HFFc6 (cell line): Measurements from ENCODE around the gene SIRPG. TPM values are rescaled to one million over a fixed set of nuclear protein-coding genes. Genes with fewer than 3 reads are reported as not detected.

Source experiments
- DNase-seq: peaks from one replicate; pipeline ENCODE4 v3.0.0-alpha.2; 2018
- H3K27ac Mint-ChIP-seq: 2 replicates; pipeline ENCODE4 v1.8.0; 2020; ENCODE audit warnings: mild to moderate bottlenecking, mixed read lengths
- H3K27me3 Mint-ChIP-seq: 2 replicates; pipeline ENCODE4 v1.8.0; 2021; ENCODE audit warnings: mild to moderate bottlenecking, moderate library complexity, mixed read lengths; ENCODE audit not compliant: insufficient read depth
- H3K36me3 Mint-ChIP-seq: 2 replicates; pipeline ENCODE4 v1.8.0; 2021; ENCODE audit warnings: low read depth, mixed read lengths
- H3K4me1 Mint-ChIP-seq: 2 replicates; pipeline ENCODE4 v1.8.0; 2020; ENCODE audit warnings: low read depth, mixed read lengths
- H3K4me3 Mint-ChIP-seq: 2 replicates; pipeline ENCODE4 v1.8.0; 2020; ENCODE audit warnings: mild to moderate bottlenecking, moderate library complexity, mixed read lengths
- H3K9me3 Mint-ChIP-seq: 2 replicates; pipeline ENCODE4 v1.8.0; 2020; ENCODE audit warnings: mild to moderate bottlenecking, mixed read lengths
- total RNA-seq, 6 experiments: library from RNA; stranded (reverse); fragmentation: NEBNext Ultra II Directional; extraction: Animal tissue kit (Norgen Biotek cat#: 25700); gene quantifications; 2 replicates in 1 of 6; 3 replicates in 5 of 6; pipeline ENCODE4 v1.2.3, GENCODE V29; 2021
- TF ChIP-seq, protein P1 (sequence below): fragments of 200-600 bp; sonication (generic); IDR thresholded peaks from 2 replicates; pipeline ENCODE4 v1.5.0; 2021; ENCODE audit warnings: antibody characterized with exemption, mild to moderate bottlenecking

SIRPG gene
- total RNA-seq, 6 experiments from 2014 or later = not detected

DNA sequence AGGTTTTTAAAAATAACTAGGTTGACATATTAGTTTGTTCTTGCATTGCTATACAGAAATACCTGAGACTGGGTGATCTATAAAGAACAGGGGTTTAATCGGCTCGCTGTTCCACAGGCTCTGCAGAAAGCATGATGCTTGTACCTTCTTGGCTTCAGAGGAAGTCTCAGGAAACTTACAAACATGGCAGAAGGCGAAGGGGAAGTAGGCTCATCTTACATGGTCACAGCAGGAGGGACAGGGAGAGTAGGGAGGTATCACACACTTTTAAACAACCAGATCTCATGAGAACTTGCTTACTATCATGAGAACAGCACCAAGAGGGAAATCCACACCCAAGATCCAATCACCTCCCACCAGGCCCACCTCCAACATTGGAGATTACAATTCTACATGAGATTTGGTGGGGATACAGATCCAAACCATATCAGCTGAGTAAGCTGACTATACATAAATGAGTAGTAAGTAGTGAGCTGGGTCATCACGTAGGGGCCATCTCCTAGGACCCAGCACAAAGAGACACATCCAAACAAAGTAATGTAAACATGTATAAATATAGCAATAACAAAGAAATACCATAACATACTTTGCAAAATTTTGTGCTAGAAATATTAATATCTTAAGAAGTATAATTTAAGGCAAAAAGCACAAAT is 31.4 kb upstream of the SIRPG start:
- Mint-ChIP-seq H3K4me3 (no peak overlapping the region), H3K36me3 (no peaks in the 10 kb centered on the region), H3K9me3 (no peaks in the 10 kb centered on the region), H3K27me3 (peaks cover 32% of the 10 kb centered on the region), H3K27ac (no peak overlapping the region), H3K4me1 (no peaks in the 10 kb centered on the region)
- DNase-seq = no peak
- TF ChIP-seq, protein P1, sequence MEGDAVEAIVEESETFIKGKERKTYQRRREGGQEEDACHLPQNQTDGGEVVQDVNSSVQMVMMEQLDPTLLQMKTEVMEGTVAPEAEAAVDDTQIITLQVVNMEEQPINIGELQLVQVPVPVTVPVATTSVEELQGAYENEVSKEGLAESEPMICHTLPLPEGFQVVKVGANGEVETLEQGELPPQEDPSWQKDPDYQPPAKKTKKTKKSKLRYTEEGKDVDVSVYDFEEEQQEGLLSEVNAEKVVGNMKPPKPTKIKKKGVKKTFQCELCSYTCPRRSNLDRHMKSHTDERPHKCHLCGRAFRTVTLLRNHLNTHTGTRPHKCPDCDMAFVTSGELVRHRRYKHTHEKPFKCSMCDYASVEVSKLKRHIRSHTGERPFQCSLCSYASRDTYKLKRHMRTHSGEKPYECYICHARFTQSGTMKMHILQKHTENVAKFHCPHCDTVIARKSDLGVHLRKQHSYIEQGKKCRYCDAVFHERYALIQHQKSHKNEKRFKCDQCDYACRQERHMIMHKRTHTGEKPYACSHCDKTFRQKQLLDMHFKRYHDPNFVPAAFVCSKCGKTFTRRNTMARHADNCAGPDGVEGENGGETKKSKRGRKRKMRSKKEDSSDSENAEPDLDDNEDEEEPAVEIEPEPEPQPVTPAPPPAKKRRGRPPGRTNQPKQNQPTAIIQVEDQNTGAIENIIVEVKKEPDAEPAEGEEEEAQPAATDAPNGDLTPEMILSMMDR = no peak

- H3K9me3 Mint-ChIP-seq = peaks cover 6% of the 10 kb centered on the region
- no peak overlapping the region for H3K27ac Mint-ChIP-seq
- H3K4me3 Mint-ChIP-seq = no peak overlapping the region
- no peaks in the 10 kb centered on the region for H3K36me3 Mint-ChIP-seq
- DNase-seq = no peak
- H3K27me3 Mint-ChIP-seq = peaks cover 22% of the 10 kb centered on the region
- H3K4me1 Mint-ChIP-seq = no peaks in the 10 kb centered on the region
- TF ChIP-seq, protein P1 = no peak
These were observed 29.5 kb upstream of the SIRPG start for GRCh38 chr20:1687053-1687452.

- no peak overlapping the region for H3K27ac Mint-ChIP-seq
- TF ChIP-seq, protein P1 = no peak
- H3K4me3 Mint-ChIP-seq = no peak overlapping the region
- no peak for DNase-seq
- no peaks in the 10 kb centered on the region for H3K36me3 Mint-ChIP-seq
- peaks cover 21% of the 10 kb centered on the region for H3K27me3 Mint-ChIP-seq
- peaks cover 7% of the 10 kb centered on the region for H3K9me3 Mint-ChIP-seq
- H3K4me1 Mint-ChIP-seq = no peaks in the 10 kb centered on the region
These were observed 28.7 kb upstream of the SIRPG start for GRCh38 chr20:1686151-1686748.

DNA sequence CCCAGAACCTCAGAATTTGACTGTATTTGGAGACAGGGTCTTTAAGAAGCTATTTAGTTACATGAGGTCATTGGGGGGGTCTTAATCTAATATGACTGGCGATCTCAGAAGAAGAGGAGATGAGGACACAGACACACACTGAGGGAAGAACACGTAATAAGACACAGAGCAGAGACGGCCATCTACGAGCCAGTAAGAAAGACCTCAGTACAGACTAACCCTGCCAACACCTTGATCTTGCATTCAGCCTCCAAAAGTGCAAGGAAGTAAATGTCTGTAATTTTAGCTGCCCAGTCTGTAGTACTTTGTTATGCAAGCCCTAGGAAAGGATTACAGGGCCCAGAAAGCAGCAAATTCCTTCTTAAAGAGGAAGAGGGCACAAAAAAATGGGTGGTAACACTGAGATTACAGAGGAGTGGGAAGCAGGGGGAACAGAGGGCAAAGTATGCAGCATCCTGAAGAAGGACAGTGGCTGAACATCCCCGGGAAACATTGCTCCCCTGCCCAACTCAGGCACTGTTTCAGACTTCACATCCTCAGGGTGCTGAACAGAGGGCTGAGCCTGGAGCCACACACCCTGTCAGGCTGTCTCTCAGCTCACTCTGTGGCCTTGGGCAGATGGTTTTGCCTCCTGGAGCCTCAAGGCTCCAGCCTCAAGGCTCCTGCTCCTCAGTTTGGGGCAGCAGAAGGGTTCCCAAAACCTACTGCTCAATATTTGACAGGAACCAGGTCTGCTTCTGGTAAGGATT is 27.9 kb upstream of the SIRPG start:
- no peak overlapping the region for H3K27ac Mint-ChIP-seq
- TF ChIP-seq, protein P1 = no peak
- no peak for DNase-seq
- no peaks in the 10 kb centered on the region for H3K4me1 Mint-ChIP-seq
- no peaks in the 10 kb centered on the region for H3K36me3 Mint-ChIP-seq
- H3K4me3 Mint-ChIP-seq = no peak overlapping the region
- peaks cover 21% of the 10 kb centered on the region for H3K27me3 Mint-ChIP-seq
- peaks cover 7% of the 10 kb centered on the region for H3K9me3 Mint-ChIP-seq

GRCh38 chr20:1684872-1685271 is 27.3 kb upstream of the SIRPG start:
- Mint-ChIP-seq H3K4me3 (no peak overlapping the region), H3K4me1 (no peaks in the 10 kb centered on the region)
- DNase-seq = no peak

More at GRCh38 chr20:1684872-1685271, 27.3 kb upstream of the SIRPG start:
- Mint-ChIP-seq H3K36me3 (no peaks in the 10 kb centered on the region), H3K27me3 (peaks cover 19% of the 10 kb centered on the region), H3K27ac (no peak overlapping the region), H3K9me3 (peaks cover 7% of the 10 kb centered on the region)
- TF ChIP-seq, protein P1 = no peak
